ENCODE data around the gene LRRC4C.

The LRRC4C gene

DNA sequence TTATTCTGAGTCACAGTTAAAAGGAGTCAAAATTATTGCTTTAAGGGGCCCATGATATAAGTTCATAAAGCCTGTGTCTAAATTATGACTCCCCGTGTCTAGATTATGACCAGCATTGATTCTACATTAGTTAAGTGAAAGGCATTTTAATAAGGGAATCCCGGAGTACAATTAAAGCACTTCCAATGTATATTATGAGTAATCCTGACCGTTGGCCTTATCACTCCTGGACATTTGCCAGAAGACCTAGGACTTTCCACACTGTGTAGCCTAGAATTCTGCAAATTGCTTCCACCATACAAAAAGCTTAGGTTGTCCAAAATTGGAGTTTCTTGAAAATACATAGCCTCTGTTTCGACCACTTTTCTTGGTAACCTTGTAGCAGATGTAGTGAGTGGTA is 1292.6 kb downstream of the LRRC4C start:
- TF ChIP-seq, protein P1, sequence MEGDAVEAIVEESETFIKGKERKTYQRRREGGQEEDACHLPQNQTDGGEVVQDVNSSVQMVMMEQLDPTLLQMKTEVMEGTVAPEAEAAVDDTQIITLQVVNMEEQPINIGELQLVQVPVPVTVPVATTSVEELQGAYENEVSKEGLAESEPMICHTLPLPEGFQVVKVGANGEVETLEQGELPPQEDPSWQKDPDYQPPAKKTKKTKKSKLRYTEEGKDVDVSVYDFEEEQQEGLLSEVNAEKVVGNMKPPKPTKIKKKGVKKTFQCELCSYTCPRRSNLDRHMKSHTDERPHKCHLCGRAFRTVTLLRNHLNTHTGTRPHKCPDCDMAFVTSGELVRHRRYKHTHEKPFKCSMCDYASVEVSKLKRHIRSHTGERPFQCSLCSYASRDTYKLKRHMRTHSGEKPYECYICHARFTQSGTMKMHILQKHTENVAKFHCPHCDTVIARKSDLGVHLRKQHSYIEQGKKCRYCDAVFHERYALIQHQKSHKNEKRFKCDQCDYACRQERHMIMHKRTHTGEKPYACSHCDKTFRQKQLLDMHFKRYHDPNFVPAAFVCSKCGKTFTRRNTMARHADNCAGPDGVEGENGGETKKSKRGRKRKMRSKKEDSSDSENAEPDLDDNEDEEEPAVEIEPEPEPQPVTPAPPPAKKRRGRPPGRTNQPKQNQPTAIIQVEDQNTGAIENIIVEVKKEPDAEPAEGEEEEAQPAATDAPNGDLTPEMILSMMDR (IDR thresholded peaks at IDR 0.05; ENCODE audit: insufficient read depth, low read length, poor library complexity, severe bottlenecking): no peak
- H3K27me3 ChIP-seq (replicated peaks; ENCODE audit: control insufficient read depth, insufficient read depth, low read length): no peaks in the 10 kb centered on the region
- DNase-seq (ENCODE audit: extremely low read depth, insufficient read length): no peak
- no peak overlapping the region for H3K4me3 ChIP-seq (replicated peaks; ENCODE audit: low read depth, low read length)
- H3K36me3 ChIP-seq (ENCODE audit: control insufficient read depth, insufficient read depth, low read length): no peaks in the 10 kb centered on the region

GRCh38 chr11:40162901-40163883 is 1296.3 kb downstream of the LRRC4C start:
- Histone ChIP-seq H3K4me3 (replicated peaks; ENCODE audit: low read depth, low read length) (no peak overlapping the region), H3K27me3 (replicated peaks; ENCODE audit: control insufficient read depth, insufficient read depth, low read length) (no peaks in the 10 kb centered on the region), H3K36me3 (ENCODE audit: control insufficient read depth, insufficient read depth, low read length) (no peaks in the 10 kb centered on the region)
- TF ChIP-seq, protein P1 (IDR thresholded peaks at IDR 0.05; ENCODE audit: insufficient read depth, low read length, poor library complexity, severe bottlenecking): no peak
- no peak for DNase-seq (ENCODE audit: extremely low read depth, insufficient read length)

GRCh38 chr11:40161854-40162410 is 1297.5 kb downstream of the LRRC4C start:
- Histone ChIP-seq H3K27me3 (replicated peaks; ENCODE audit: control insufficient read depth, insufficient read depth, low read length) (no peaks in the 10 kb centered on the region), H3K4me3 (replicated peaks; ENCODE audit: low read depth, low read length) (no peak overlapping the region), H3K36me3 (ENCODE audit: control insufficient read depth, insufficient read depth, low read length) (no peaks in the 10 kb centered on the region)
- DNase-seq (ENCODE audit: extremely low read depth, insufficient read length): no peak
- TF ChIP-seq, protein P1 (IDR thresholded peaks at IDR 0.05; ENCODE audit: insufficient read depth, low read length, poor library complexity, severe bottlenecking): no peak

DNA sequence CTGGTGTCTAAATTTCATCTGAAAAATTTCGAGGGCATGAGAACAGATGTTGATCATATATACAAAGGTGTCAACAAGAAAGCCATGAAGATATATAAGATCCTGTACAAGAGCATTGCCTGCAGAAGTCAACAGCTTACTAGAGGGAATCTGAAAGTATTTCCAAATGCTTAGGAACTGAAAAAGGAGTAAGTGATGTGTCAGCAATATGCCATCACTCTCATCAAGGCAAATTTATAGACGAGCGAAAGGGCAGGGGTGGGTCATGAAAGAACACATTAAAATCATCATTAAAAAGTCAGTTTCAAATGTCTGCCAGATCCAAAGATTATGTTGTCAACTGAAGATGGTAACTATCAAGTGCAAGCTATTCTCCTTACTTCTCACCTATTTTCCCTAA is 1299.0 kb downstream of the LRRC4C start:
- no peaks in the 10 kb centered on the region for H3K36me3 ChIP-seq (ENCODE audit: control insufficient read depth, insufficient read depth, low read length)
- TF ChIP-seq, protein P1 (IDR thresholded peaks at IDR 0.05; ENCODE audit: insufficient read depth, low read length, poor library complexity, severe bottlenecking): no peak
- DNase-seq (ENCODE audit: extremely low read depth, insufficient read length): no peak
- H3K27me3 ChIP-seq (replicated peaks; ENCODE audit: control insufficient read depth, insufficient read depth, low read length): no peaks in the 10 kb centered on the region
- no peak overlapping the region for H3K4me3 ChIP-seq (replicated peaks; ENCODE audit: low read depth, low read length)

DNA sequence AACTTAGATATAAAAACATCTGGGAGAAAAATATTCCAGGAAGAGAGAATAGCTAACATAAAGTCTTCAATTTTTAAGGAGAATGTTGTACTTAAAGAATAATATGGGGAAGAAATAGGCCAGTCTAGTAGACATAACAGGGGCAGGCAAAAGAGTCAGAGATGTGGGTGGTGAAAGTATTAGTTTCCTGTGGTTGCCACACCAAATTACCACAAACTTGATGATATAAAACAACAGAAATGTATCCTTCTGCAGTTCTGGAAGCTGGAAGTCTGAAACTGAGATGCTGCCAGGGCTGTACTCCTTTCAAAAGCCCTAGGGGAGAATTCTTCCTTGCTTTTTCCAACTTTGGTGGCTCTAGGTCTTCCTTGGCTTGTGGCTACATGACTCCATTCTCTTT is 1309.7 kb downstream of the LRRC4C start:
- TF ChIP-seq, protein P1 (IDR thresholded peaks at IDR 0.05; ENCODE audit: insufficient read depth, low read length, poor library complexity, severe bottlenecking): no peak
- H3K27me3 ChIP-seq (replicated peaks; ENCODE audit: control insufficient read depth, insufficient read depth, low read length): no peaks in the 10 kb centered on the region
- no peak for DNase-seq (ENCODE audit: extremely low read depth, insufficient read length)
- H3K36me3 ChIP-seq (ENCODE audit: control insufficient read depth, insufficient read depth, low read length): no peaks in the 10 kb centered on the region
- H3K4me3 ChIP-seq (replicated peaks; ENCODE audit: low read depth, low read length): no peak overlapping the region
